H1 (cell line): ENCODE results near the gene IKZF2. TPM values are rescaled to one million over a fixed set of nuclear protein-coding genes. Genes with fewer than 3 reads are reported as not detected.

Source experiments
- CTCF ChIA-PET: fragments of 300-600 bp; sonication (Branson Sonifier 250); formaldehyde crosslinking; loops from one replicate; lab custom pipeline; 2021; ENCODE audit not compliant: partially characterized antibody; lab: Charles Lee
- POLR2A ChIA-PET: fragments of 300-600 bp; sonication (Branson Sonifier 250); formaldehyde crosslinking; loops from one replicate; lab custom pipeline; 2021; ENCODE audit warnings: inconsistent platforms; ENCODE audit not compliant: partially characterized antibody; lab: Charles Lee
- DNase-seq, 2 experiments: peaks; one replicate each; pipeline versions ENCODE4 v3.0.0 to v3.0.0-alpha.2; 2010 to 2022; ENCODE audit warnings: low spot score in 2 of 2, low read depth in 1 of 2, mixed read lengths in 1 of 2
- FAIRE-seq: peaks from 2 replicates; lab custom pipeline; 2011; peaks lifted over from hg19 to GRCh38; lab: Jason Lieb, UNC
- H2AFZ ChIP-seq: 2 replicates; pipeline ENCODE4 v1.8.1; 2012; ENCODE audit warnings: low read length, inconsistent platforms
- H2AK5ac ChIP-seq: 2 replicates; pipeline ENCODE4 v1.6.1; 2013; ENCODE audit warnings: low read depth, low read length
- H2BK120ac ChIP-seq: replicated peaks from 2 replicates; pipeline ENCODE3; 2013; ENCODE audit warnings: low read depth, low read length, inconsistent platforms
- H2BK12ac ChIP-seq: 2 replicates; pipeline ENCODE4 v1.6.1; 2013; ENCODE audit warnings: low read depth, low read length
- H2BK15ac ChIP-seq: 2 replicates; pipeline ENCODE4 v1.6.1; 2013; ENCODE audit warnings: low read length
- H2BK20ac ChIP-seq: 2 replicates; pipeline ENCODE4 v1.6.1; 2013; ENCODE audit warnings: low read length
- H2BK5ac ChIP-seq: 2 replicates; pipeline ENCODE4 v1.6.1; 2013; ENCODE audit warnings: low read depth, low read length
- H3K14ac ChIP-seq: 2 replicates; pipeline ENCODE4 v1.6.1; 2013; ENCODE audit warnings: inconsistent platforms; ENCODE audit not compliant: insufficient read length
- H3K18ac ChIP-seq: 2 replicates; pipeline ENCODE4 v1.6.1; 2013; ENCODE audit warnings: low read length; ENCODE audit errors: extremely low read depth
- H3K23ac ChIP-seq: 2 replicates; pipeline ENCODE4 v1.6.1; 2013; ENCODE audit warnings: inconsistent platforms; ENCODE audit not compliant: insufficient read length
- H3K23me2 ChIP-seq: 2 replicates; pipeline ENCODE4 v1.6.1; 2013; ENCODE audit warnings: low read depth, low read length
- H3K27ac ChIP-seq: 2 replicates; pipeline ENCODE4 v1.6.1; 2011; ENCODE audit warnings: low read depth, low read length, inconsistent platforms
- H3K27me3 ChIP-seq, 4 experiments: replicated peaks in 1 of 4; 1 replicate in 1 of 4; 2 replicates in 3 of 4; pipeline versions ENCODE4 v1.6.1 to v1.8.1; 2011 to 2013; ENCODE audit warnings: low read length in 3 of 4, mild to moderate bottlenecking in 3 of 4, inconsistent platforms in 2 of 4, mixed read lengths in 2 of 4, moderate library complexity in 1 of 4; ENCODE audit not compliant: control insufficient read depth in 3 of 4, insufficient read depth in 3 of 4; ENCODE audit errors: extremely low read depth in 1 of 4
- H3K36me3 ChIP-seq, 4 experiments: 2 replicates each; pipeline versions ENCODE4 v1.6.1 to v1.8.1; 2011 to 2013; ENCODE audit warnings: mild to moderate bottlenecking in 4 of 4, low read length in 3 of 4, moderate library complexity in 2 of 4, control low read depth in 1 of 4, inconsistent platforms in 1 of 4; ENCODE audit not compliant: insufficient read depth in 4 of 4, control insufficient read depth in 2 of 4
- H3K4ac ChIP-seq: replicated peaks from 2 replicates; pipeline ENCODE3; 2013; ENCODE audit warnings: low read length, low read depth, mixed read lengths, inconsistent platforms; ENCODE audit not compliant: insufficient read length
- H3K4me1 ChIP-seq, 4 experiments: replicated peaks in 1 of 4; 1 replicate in 1 of 4; 2 replicates in 3 of 4; pipeline versions ENCODE4 v1.6.1 to v1.8.1; 2011 to 2013; ENCODE audit warnings: low read length in 3 of 4, inconsistent platforms in 2 of 4, mixed read lengths in 1 of 4; ENCODE audit not compliant: insufficient read depth in 4 of 4, control insufficient read depth in 3 of 4
- H3K4me2 ChIP-seq, 2 experiments: 2 replicates each; pipeline versions ENCODE4 v1.6.1 to v1.8.1; 2011 to 2013; ENCODE audit warnings: low read depth in 2 of 2, low read length in 2 of 2, control low read depth in 1 of 2, inconsistent platforms in 1 of 2, mild to moderate bottlenecking in 1 of 2; ENCODE audit not compliant: insufficient read depth in 1 of 2
- H3K4me3 ChIP-seq, 4 experiments: fragments of 200-600, 300-600 bp in 1 of 4; sonication (generic), shearing (Covaris generic), sonication (Bioruptor Twin) in 1 of 4; 2 replicates each; pipeline versions ENCODE4 v1.5.1 to v1.8.1; 2011 to 2016; ENCODE audit warnings: low read length in 4 of 4, low read depth in 3 of 4, control low read depth in 2 of 4, inconsistent platforms in 2 of 4, mild to moderate bottlenecking in 2 of 4, mixed read lengths in 1 of 4, moderate library complexity in 1 of 4; ENCODE audit not compliant: insufficient read depth in 2 of 4; ENCODE audit errors: extremely low read depth in 1 of 4
- H3K56ac ChIP-seq: replicated peaks from 2 replicates; pipeline ENCODE3; 2013; ENCODE audit warnings: low read depth, mild to moderate bottlenecking, mixed read lengths, low read length, inconsistent platforms; ENCODE audit not compliant: insufficient read length
- H3K79me1 ChIP-seq: 2 replicates; pipeline ENCODE4 v1.6.1; 2013; ENCODE audit warnings: low read depth, low read length, control low read depth
- H3K79me2 ChIP-seq, 2 experiments: 2 replicates each; pipeline versions ENCODE4 v1.6.1 to v1.8.1; 2012 to 2013; ENCODE audit warnings: low read length in 2 of 2, mild to moderate bottlenecking in 2 of 2, inconsistent platforms in 1 of 2; ENCODE audit not compliant: insufficient read depth in 2 of 2, control insufficient read depth in 1 of 2
- H3K9ac ChIP-seq, 4 experiments: replicated peaks in 1 of 4; 1 replicate in 1 of 4; 2 replicates in 3 of 4; pipeline versions ENCODE4 v1.6.1 to v1.8.1; 2011 to 2013; ENCODE audit warnings: low read depth in 3 of 4, low read length in 3 of 4, control low read depth in 2 of 4, mild to moderate bottlenecking in 2 of 4, moderate library complexity in 2 of 4, inconsistent platforms in 1 of 4; ENCODE audit errors: extremely low read depth in 1 of 4
- H3K9me3 ChIP-seq, 2 experiments: 2 replicates each; pipeline versions ENCODE4 v1.6.1 to v1.8.1; 2012 to 2013; ENCODE audit warnings: mild to moderate bottlenecking in 2 of 2, moderate library complexity in 2 of 2, control low read depth in 1 of 2, inconsistent platforms in 1 of 2, low read depth in 1 of 2, low read length in 1 of 2, mixed read lengths in 1 of 2; ENCODE audit not compliant: insufficient read depth in 2 of 2
- H4K20me1 ChIP-seq, 2 experiments: replicated peaks in 1 of 2; 2 replicates each; pipeline versions ENCODE3 to v1.8.1; 2011 to 2013; ENCODE audit warnings: inconsistent platforms in 2 of 2, low read length in 2 of 2, mild to moderate bottlenecking in 1 of 2; ENCODE audit not compliant: insufficient read depth in 2 of 2, control insufficient read depth in 1 of 2
- H4K5ac ChIP-seq: 2 replicates; pipeline ENCODE4 v1.6.1; 2013; ENCODE audit warnings: low read length, low read depth, mixed read lengths, inconsistent platforms; ENCODE audit not compliant: insufficient read length
- H4K8ac ChIP-seq: 2 replicates; pipeline ENCODE4 v1.8.0; 2013; ENCODE audit warnings: mild to moderate bottlenecking, moderate library complexity, low read length, inconsistent platforms; ENCODE audit not compliant: insufficient read depth; ENCODE audit errors: extremely low read depth
- H4K91ac ChIP-seq: replicated peaks from 2 replicates; pipeline ENCODE3; 2013; ENCODE audit warnings: low read length, mixed read lengths, inconsistent platforms; ENCODE audit not compliant: insufficient read length
- POU5F1 ChIP-seq: IDR thresholded peaks from 2 replicates; pipeline ENCODE4 v1.6.1; 2011; ENCODE audit warnings: low read depth, mild to moderate bottlenecking, low read length, moderate library complexity
- SIX5 ChIP-seq: IDR thresholded peaks from 2 replicates; pipeline ENCODE4 v1.6.1; 2011; ENCODE audit warnings: mild to moderate bottlenecking, low read depth, low read length
- TAF1 ChIP-seq: IDR thresholded peaks from 2 replicates; pipeline ENCODE4 v1.6.1; 2011; ENCODE audit warnings: mild to moderate bottlenecking, low read depth, low read length
- WGBS, 2 experiments: shearing (Covaris generic) in 1 of 2; methylation state at CpG; one replicate each; pipeline versions ENCODE4 v1.1.6 to v1.1.7; 2013 to 2015; ENCODE audit warnings: low lambda C conversion rate in 2 of 2, mixed read lengths in 2 of 2, inconsistent platforms in 1 of 2, low coverage in 1 of 2, missing lambda C conversion rate in 1 of 2; ENCODE audit not compliant: insufficient replicate concordance in 2 of 2, insufficient coverage in 1 of 2, insufficient read length in 1 of 2; ENCODE audit errors: extremely low coverage in 1 of 2, missing lambda C conversion rate in 1 of 2; 5-methylcytosine and 5-hydroxymethylcytosine counted together
- polyA plus RNA-seq, 7 experiments: library from polyadenylated mRNA; depleted of rRNA in 3 of 7; stranded (reverse) in 5 of 7; unstranded in 2 of 7; fragments of >200 nt in 5 of 7; fragments of 200-250 nt in 2 of 7; gene quantifications; 1 replicate in 5 of 7; 2 replicates in 1 of 7; 4 replicates in 1 of 7; pipeline versions ENCODE4 v1.2.1 to v1.2.3, GENCODE V29; 2011 to 2013; ENCODE audit warnings: missing spikeins in 2 of 7, mixed read lengths in 2 of 7
- total RNA-seq: library from RNA; stranded (reverse); fragmentation: NEBNext Ultra II Directional; extraction: Animal tissue kit (Norgen Biotek cat#: 25700); gene quantifications from 2 replicates; pipeline ENCODE4 v1.2.1, GENCODE V29; 2021

The IKZF2 gene
- total and polyA plus RNA-seq, 2 of the 8 experiments (the other 6 are each of a cell fraction or from before 2014, with no cell fraction given), result 1.7 to 4.4 TPM

DNA sequence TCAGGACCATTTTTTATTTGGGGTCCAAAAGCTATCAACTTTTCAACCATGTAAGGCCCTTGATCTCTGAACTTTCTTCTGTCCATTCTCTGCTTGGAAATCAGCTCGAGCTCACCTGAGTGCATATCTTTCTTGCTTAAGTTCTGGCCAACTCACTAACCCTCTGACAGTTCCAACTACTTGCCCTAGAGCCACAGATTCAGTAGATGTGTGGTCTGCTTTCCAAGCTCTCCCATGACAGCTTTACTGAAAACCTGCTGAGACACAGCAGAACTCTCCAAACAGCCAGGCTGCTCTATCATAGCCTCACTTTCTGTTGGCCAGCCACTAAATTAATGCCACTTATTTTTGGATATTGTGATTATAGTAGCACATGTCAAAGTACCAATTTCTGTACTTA lies 21.2 kb upstream of the IKZF2 start:
- TF ChIP-seq TAF1 (no peak), SIX5 (no peak), POU5F1 (no peak)
- TF ChIP-seq, all 59 proteins: peak for 0
- H3K36me3 ChIP-seq, result no peaks in the 10 kb centered on the region
- no peak overlapping the region for H2AK5ac ChIP-seq
- H3K27me3 ChIP-seq, result no peaks in the 10 kb centered on the region
- H3K4me3 ChIP-seq, result no peak overlapping the region
- H4K5ac ChIP-seq, result no peak overlapping the region
- no peak overlapping the region for H2BK5ac ChIP-seq
- H3K18ac ChIP-seq, result no peak overlapping the region
- no peak overlapping the region for H2BK15ac ChIP-seq
- no peaks in the 10 kb centered on the region for H3K9me3 ChIP-seq
- no peak overlapping the region for H3K4me2 ChIP-seq
- FAIRE-seq, result no peak
- WGBS, 2 experiments, result 85% methylated on average over 1 of the region's 1 CpG; no CpG with 5 or more reads in 1 of the 2 experiments
- no peaks in the 10 kb centered on the region for H4K20me1 ChIP-seq
- ChIA-PET CTCF (interaction anchor here (1.0 to 2.2 kb wide), 2 partner anchors 20 to 48 kb away, joined by 3 to 4 read pairs; no protein-coding TSS in a partner anchor), POLR2A (interaction anchor here (1.1 kb wide), 1 partner anchor 13 kb away, joined by 3 read pairs; no protein-coding TSS in a partner anchor)
- H2BK120ac ChIP-seq, result no peak overlapping the region
- no peak overlapping the region for H4K91ac ChIP-seq
- no peak overlapping the region for H4K8ac ChIP-seq
- no peak overlapping the region for H3K14ac ChIP-seq
- H3K9ac ChIP-seq, result no peak overlapping the region
- no peak overlapping the region for H3K4ac ChIP-seq
- no peak overlapping the region for H2BK12ac ChIP-seq
- no peaks in the 10 kb centered on the region for H3K79me1 ChIP-seq
- no peaks in the 10 kb centered on the region for H3K4me1 ChIP-seq
- no peak overlapping the region for H3K56ac ChIP-seq
- H3K23ac ChIP-seq, result no peak overlapping the region
- no peak for DNase-seq
- H2AFZ ChIP-seq, result no peak overlapping the region
- no peaks in the 10 kb centered on the region for H3K79me2 ChIP-seq
- H3K27ac ChIP-seq, result no peak overlapping the region
- H3K23me2 ChIP-seq, result no peaks in the 10 kb centered on the region
- H2BK20ac ChIP-seq, result no peak overlapping the region
